Measurements from ENCODE around the gene ANKRD34C. TPM values are rescaled to one million over a fixed set of nuclear protein-coding genes. Genes with fewer than 3 reads are reported as not detected.

ANKRD34C gene
- total RNA-seq, 2 donors from 2014 or later, result not detected

DNA sequence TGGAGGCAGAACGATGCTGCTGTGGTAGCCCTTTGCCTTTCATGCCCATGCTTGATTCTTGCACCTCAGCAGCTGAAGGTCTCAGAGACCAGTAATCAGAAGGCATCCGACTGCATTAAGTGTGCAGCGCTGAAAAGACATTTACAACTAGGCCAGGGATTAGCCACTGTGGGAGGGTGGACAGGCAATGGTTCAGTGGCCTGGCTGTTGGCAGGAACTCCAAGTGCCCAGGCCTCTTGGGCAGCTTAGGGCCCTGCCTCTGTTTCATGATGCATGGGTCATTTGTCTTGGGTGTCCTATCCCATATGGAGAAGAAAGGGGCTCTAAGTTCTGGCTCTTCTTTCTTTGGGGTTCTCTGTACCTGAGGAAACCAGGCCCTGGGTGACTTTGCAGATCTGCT, 39.8 kb downstream of the ANKRD34C start:
- no peak overlapping the region for H3K27ac Mint-ChIP-seq
- H3K27me3 Mint-ChIP-seq, result no peaks in the 10 kb centered on the region
- H3K4me1 Mint-ChIP-seq, result peaks cover 17% of the 10 kb centered on the region
- no peak overlapping the region for H3K4me3 Mint-ChIP-seq
- H3K36me3 Mint-ChIP-seq (ENCODE audit: low read depth), result peaks cover 98% of the 10 kb centered on the region
- ATAC-seq (replicated peaks), result no peak
- H3K9me3 Mint-ChIP-seq, result no peaks in the 10 kb centered on the region

DNA sequence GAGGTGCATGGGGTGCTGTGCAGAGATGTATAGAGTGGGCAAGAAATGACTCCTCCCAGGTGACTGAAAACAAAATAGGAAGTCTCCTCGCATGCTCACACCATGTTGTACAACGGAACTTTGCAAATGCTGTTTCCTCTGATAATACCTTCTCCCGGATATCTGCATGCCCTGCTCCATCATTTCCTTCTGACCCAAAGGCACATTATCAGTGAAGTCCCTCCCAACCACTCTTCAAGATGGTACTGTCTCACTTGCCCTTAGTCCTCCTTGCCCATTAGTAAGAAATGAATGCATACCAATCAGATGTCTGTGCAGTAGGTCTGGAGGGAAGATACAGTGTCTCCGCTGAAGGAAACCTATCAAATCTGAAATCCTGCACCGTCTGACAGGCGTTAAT, 40.4 kb downstream of the ANKRD34C start:
- no peak overlapping the region for H3K4me3 Mint-ChIP-seq
- H3K36me3 Mint-ChIP-seq (ENCODE audit: low read depth), result peaks cover 98% of the 10 kb centered on the region
- H3K27ac Mint-ChIP-seq, result no peak overlapping the region
- H3K4me1 Mint-ChIP-seq, result peaks cover 11% of the 10 kb centered on the region
- no peaks in the 10 kb centered on the region for H3K27me3 Mint-ChIP-seq
- ATAC-seq (replicated peaks), result no peak
- H3K9me3 Mint-ChIP-seq, result no peaks in the 10 kb centered on the region

DNA sequence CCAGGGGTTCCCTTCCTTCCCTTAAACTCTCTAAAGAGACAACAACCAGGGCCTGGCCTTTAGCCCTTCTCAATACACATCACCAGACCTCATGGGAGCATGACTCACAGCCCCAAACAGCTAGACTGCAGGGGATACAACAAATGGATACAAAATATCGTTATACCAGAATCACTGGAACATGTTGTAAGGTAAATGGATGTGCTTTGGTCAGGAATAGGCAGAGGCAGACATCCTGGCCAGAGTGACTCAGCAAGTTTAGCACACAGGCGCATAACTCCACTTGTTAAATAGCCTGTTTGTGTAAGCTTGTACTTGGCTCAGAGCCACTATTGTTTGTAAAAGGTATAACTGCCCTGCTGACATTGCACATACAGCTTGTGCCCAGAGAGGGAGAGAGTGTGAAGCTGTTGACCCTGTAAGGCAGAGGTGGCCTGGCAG, 46.7 kb downstream of the ANKRD34C start:
- no peak overlapping the region for H3K4me3 Mint-ChIP-seq
- no peaks in the 10 kb centered on the region for H3K27me3 Mint-ChIP-seq
- H3K36me3 Mint-ChIP-seq (ENCODE audit: low read depth), result peaks cover 44% of the 10 kb centered on the region
- no peak for ATAC-seq (replicated peaks)
- H3K9me3 Mint-ChIP-seq, result no peaks in the 10 kb centered on the region
- peak overlapping the region; percentile 36 for H3K27ac Mint-ChIP-seq
- no peaks in the 10 kb centered on the region for H3K4me1 Mint-ChIP-seq

Other genes starting within 250 kb of the ANKRD34C start
- not detected for gene RASGRF1, start 191.9 kb upstream of the ANKRD34C start, total RNA-seq
- 10 to 100 TPM; 41.1 to 54.1 TPM for gene TMED3, start 28.4 kb downstream of the ANKRD34C start, total RNA-seq
- under 1 TPM; 0.77 to 0.93 TPM for gene MINAR1, start 149.6 kb downstream of the ANKRD34C start, total RNA-seq